Kidney epithelial cell (primary cell): ENCODE measurements around the gene DSCAM. TPM values are rescaled to one million over a fixed set of nuclear protein-coding genes. Genes with fewer than 3 reads are reported as not detected.

ENCODE experiments used
- DNase-seq: peaks from one replicate; pipeline ENCODE4 v3.0.0-alpha.2; 2010; ENCODE audit warnings: low read depth
- H3K27me3 ChIP-seq: 2 replicates; pipeline ENCODE4 v1.6.0; 2011; ENCODE audit warnings: low read length; ENCODE audit not compliant: control insufficient read depth, insufficient read depth
- H3K36me3 ChIP-seq: 2 replicates; pipeline ENCODE4 v1.5.1; 2011; ENCODE audit warnings: low read length; ENCODE audit not compliant: control insufficient read depth, insufficient read depth
- H3K4me3 ChIP-seq: 2 replicates; pipeline ENCODE4 v1.5.1; 2011; ENCODE audit warnings: low read depth, mild to moderate bottlenecking, control low read depth, low read length
- total RNA-seq: library from RNA; depleted of rRNA; stranded (reverse); fragments of >200 nt; gene quantifications from 2 replicates; pipeline ENCODE4 v1.2.3, GENCODE V29; 2015
- TF ChIP-seq, protein P1 (sequence below): IDR thresholded peaks from 2 replicates; pipeline ENCODE4 v1.5.1; 2011; ENCODE audit warnings: mild to moderate bottlenecking, moderate library complexity, low read length, control low read depth, inconsistent platforms; ENCODE audit not compliant: insufficient read depth, poor library complexity, severe bottlenecking

The DSCAM gene
- total RNA-seq, 1 donor from 2014 or later = 0.21 TPM

DNA sequence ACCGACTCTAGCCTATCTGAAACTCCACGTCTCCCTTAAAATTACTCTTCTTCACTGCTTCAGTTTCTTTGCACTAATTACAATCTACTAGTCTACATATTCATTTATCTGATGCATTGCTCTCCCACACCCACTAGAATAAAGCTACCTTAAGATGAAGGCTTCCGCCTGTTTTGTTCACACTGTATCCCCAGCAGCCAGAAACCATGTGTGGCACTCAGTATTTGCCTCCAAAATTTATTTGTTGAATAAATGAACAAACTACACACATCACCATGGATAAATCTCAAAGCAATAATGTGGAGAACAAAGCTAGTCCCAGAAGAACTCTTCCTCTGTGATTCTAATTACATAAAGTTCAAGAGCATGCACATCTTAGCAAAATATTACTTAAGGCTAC, 95.7 kb downstream of the DSCAM start:
- TF ChIP-seq, protein P1, sequence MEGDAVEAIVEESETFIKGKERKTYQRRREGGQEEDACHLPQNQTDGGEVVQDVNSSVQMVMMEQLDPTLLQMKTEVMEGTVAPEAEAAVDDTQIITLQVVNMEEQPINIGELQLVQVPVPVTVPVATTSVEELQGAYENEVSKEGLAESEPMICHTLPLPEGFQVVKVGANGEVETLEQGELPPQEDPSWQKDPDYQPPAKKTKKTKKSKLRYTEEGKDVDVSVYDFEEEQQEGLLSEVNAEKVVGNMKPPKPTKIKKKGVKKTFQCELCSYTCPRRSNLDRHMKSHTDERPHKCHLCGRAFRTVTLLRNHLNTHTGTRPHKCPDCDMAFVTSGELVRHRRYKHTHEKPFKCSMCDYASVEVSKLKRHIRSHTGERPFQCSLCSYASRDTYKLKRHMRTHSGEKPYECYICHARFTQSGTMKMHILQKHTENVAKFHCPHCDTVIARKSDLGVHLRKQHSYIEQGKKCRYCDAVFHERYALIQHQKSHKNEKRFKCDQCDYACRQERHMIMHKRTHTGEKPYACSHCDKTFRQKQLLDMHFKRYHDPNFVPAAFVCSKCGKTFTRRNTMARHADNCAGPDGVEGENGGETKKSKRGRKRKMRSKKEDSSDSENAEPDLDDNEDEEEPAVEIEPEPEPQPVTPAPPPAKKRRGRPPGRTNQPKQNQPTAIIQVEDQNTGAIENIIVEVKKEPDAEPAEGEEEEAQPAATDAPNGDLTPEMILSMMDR = no peak
- no peaks in the 10 kb centered on the region for H3K36me3 ChIP-seq
- H3K27me3 ChIP-seq = no peaks in the 10 kb centered on the region
- no peak for DNase-seq
- H3K4me3 ChIP-seq = no peak overlapping the region

DNA sequence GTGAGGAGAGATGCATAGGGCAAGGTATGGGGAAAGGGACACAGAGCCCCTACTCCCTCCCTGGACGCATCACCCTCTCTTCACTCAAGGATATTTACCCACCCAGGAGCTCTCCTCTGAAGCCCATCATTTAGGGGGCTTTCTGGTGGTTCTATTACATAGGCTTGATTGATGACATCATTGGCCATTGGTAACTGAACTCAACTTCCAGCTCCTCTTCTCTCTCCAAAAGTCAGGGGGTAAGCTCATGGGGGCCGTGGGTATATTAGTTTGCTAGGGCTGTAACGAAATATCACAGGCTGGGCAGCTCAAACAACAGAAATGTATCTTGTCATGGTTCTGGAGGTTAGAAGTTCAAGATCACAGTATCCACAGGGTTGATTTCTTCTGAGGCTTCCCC, 110.8 kb downstream of the DSCAM start:
- H3K4me3 ChIP-seq = no peak overlapping the region
- H3K27me3 ChIP-seq = no peaks in the 10 kb centered on the region
- TF ChIP-seq, protein P1 = no peak
- H3K36me3 ChIP-seq = no peaks in the 10 kb centered on the region
- DNase-seq = no peak

DNA sequence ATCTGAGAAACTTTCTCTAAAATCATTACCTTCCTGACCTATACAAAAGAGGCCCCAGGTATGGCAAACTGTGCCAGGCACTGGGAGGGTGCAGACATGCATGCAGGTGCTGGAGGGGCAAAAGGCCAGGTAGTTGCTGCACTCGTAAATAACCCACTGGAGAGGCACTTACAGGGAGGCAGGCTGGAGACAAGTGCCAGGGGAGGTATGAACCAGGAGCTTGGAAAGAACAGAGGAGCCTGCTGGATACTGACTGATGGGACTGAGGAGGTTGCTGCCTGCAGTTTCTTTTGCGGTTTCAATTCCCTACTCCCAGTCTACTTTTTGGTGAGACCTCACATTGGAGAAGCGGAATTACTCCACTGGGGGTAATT, 113.9 kb downstream of the DSCAM start:
- DNase-seq = no peak
- H3K4me3 ChIP-seq = no peak overlapping the region
- TF ChIP-seq, protein P1 = no peak
- H3K27me3 ChIP-seq = no peaks in the 10 kb centered on the region
- no peaks in the 10 kb centered on the region for H3K36me3 ChIP-seq

DNA sequence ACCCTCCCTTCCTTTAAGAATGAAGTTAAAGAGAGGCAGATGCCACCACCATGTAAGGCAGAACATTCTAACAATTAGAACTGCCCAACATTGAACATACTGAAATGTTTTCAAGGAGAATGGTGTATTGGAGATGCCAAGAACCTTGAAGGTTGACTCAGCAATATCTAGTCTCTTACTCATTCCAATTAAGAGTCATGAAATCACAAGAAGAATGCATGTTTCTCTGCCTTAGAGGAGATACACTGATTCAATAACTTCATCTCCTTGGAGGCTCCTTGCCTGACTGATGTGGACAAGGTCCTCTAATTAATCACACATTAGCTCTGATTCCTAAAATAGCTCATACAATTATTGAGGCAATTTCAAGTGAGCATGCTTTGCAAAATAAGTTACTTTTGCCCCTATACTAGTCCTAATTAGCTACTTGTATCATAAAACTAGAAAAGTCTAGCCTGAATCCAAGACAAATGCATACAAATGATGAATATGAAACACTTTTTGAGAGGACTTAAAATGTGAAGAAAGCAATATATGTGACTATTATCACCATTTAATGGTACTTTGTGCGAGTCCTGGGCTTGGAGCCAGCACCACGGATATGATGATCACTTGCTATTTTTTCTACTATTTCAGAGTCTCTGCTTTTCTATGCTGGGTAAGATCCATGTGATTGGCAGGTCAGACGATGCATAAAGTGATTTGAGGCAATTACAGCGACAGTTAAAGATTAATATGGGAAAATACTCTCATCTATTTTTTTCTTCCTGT, 114.5 kb downstream of the DSCAM start:
- H3K27me3 ChIP-seq = no peaks in the 10 kb centered on the region
- DNase-seq = no peak
- no peaks in the 10 kb centered on the region for H3K36me3 ChIP-seq
- H3K4me3 ChIP-seq = no peak overlapping the region
- TF ChIP-seq, protein P1 = no peak

DNA sequence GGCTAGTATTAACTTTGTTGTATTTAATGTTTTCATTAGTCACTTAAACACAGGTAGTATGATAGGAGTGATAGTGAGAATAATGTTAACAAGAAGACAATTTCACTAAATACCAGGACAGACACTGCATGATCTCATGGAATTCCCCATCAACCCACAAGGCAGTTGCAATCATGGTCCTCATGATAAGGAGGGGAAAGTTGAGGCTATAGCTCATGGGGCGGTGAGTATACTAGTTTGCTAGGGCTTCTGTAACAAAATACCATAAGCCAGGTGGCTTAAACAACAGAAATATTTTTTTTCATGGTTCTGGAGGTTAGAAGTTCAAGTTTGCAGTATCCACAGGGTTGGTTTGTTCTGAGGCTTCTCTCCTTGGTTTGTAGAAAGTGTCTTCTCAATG, 115.8 kb downstream of the DSCAM start:
- H3K36me3 ChIP-seq = no peaks in the 10 kb centered on the region
- no peak for DNase-seq
- H3K4me3 ChIP-seq = no peak overlapping the region
- H3K27me3 ChIP-seq = no peaks in the 10 kb centered on the region
- TF ChIP-seq, protein P1 = no peak

DNA sequence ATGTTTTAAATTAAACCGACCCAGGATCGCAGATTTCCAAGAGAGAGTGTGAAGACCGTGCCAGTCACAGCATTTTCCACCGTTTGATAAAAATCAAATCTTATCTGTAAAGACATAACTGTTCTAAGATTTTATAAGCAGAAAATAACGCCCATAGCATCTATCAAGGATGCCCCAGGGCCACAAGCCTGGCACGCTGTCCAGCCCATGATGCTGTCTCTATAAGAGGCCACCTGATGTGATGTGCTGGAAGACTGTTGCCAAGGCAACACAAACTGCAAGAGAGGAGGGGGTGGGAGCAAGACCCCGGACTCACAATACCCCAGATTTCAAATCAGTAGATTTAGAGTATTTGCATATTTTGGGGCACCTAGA, 116.5 kb downstream of the DSCAM start:
- DNase-seq = no peak
- no peaks in the 10 kb centered on the region for H3K36me3 ChIP-seq
- H3K27me3 ChIP-seq = no peaks in the 10 kb centered on the region
- TF ChIP-seq, protein P1 = no peak
- H3K4me3 ChIP-seq = no peak overlapping the region
